Body of pancreas (tissue), 4 donors: ENCODE results near the gene MT1E.

Experiments
- CTCF ChIP-seq, 7 experiments: fragments of 450-650 bp in 4 of 7; fragments of 200-600 bp in 3 of 7; sonication (generic) in 3 of 7; IDR thresholded peaks; one replicate each; pipeline ENCODE4 v1.5.1; 2016 to 2019; ENCODE audit warnings: antibody characterized with exemption in 7 of 7
- POLR2A ChIP-seq, 3 donors: fragments of 450-650 bp; IDR thresholded peaks; one replicate each; pipeline ENCODE4 v1.6.1; 2016; ENCODE audit warnings: antibody characterized with exemption in 3 of 3, mild to moderate bottlenecking in 2 of 3

DNA sequence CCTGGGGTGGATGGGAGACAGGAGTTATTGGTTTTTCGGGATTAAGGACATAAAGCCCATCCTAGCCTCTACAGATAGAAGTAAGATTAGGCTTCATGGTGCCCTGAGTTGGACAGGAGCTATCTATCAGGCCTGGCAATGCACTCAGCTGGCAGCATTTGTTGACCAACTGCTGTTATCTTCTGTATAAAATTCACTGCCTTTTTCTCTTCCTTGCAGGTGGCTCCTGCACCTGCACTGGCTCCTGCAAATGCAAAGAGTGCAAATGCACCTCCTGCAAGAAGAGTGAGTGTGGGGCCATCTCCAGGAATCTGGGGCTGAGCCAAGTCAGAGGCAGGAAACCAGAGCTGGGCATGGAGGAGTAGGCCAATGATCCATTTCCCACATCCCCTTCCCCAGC lies 13.5 kb downstream of the MT1E start:
- TF ChIP-seq CTCF (IDR thresholded peaks at IDR 0.05) (no peak), POLR2A (IDR thresholded peaks at IDR 0.05) (no peak)
